GM18508 (cell line): ENCODE results near the gene ICAM5.
"Not testable (repeated sequence)": the region's sequence is repeated elsewhere in the genome, so short reads cannot be mapped to it uniquely, and the experiment has no call there.

Experiments
- ATAC-seq: cut with Tn5 transposase; IDR thresholded peaks from one replicate; pipeline ENCODE4 v1.9.1; 2021; ENCODE audit warnings: moderate number of reproducible peaks; ENCODE audit not compliant: insufficient read depth, unreplicated experiment

The ICAM5 gene

DNA sequence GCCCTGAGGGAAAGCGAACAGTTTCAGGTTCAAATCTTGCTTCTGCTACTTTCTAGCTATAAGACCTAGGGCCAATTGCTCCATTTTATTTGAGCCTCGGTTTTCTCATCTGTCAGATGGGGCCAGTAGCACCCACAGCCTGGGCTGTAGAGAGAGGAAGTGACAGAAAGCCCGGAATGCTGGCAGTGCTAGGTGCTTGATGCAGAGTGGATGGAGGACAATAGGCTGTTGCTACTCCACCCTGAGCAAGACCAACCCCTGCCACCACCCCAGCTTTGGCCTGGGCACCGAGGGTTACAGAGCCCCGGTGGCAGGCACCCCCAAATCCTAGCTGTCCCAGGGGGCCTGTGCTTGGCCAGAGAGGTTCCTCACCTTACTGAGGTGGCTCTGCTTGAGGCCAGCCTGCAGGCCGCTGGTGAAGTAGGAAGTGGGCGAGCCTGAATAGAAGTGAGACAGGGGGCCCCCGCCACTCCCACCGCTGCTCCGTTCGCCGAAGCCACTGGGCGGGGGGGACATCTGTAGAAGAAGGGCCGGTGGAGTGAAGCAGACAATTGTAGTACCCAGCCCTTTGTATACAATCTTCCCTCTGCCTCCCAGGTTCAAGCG lies 28.2 kb downstream of the ICAM5 start:
- no peak for ATAC-seq

DNA sequence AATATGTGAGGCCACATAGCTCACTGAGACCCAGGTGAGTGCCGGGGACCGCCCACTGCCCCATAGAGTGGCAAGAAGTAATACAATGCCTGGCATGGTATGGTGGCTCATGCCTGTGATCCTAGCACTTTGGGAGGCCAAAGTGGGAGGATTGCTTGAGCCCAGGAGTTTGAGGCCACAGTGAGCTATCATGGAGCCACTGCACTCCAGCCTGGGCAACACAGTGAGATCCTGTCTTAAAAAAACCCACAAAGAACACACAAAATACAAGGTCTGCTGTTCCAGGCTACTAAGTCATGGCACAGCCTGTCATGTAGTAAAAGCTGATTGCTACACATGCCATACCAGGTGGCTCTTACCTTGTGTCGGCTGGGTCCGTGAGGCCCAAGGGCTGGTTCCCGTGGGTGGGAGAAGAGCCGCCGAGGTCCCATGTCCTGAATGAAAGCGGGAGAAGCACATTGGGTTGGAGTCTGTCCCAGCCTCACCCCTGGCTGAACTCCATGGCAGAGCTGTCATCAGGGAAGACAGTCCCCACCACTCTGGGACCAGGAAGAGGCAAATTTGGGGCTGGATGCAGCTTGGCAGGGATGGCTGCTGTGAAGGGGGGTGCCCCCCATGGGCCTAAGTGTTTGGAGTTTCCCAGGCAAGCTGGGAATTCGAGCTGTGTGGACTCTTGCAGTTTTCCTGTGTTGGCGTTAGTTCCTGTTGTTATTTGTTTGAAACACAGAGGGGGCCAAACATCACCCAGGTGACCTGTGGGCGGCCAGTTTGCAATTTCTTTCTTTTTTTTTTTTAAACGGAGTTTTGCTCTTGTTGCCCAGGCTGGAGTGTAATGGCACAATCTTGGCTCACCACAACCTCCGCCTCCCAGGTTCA lies 29.3 kb downstream of the ICAM5 start:
- no peak for ATAC-seq

DNA sequence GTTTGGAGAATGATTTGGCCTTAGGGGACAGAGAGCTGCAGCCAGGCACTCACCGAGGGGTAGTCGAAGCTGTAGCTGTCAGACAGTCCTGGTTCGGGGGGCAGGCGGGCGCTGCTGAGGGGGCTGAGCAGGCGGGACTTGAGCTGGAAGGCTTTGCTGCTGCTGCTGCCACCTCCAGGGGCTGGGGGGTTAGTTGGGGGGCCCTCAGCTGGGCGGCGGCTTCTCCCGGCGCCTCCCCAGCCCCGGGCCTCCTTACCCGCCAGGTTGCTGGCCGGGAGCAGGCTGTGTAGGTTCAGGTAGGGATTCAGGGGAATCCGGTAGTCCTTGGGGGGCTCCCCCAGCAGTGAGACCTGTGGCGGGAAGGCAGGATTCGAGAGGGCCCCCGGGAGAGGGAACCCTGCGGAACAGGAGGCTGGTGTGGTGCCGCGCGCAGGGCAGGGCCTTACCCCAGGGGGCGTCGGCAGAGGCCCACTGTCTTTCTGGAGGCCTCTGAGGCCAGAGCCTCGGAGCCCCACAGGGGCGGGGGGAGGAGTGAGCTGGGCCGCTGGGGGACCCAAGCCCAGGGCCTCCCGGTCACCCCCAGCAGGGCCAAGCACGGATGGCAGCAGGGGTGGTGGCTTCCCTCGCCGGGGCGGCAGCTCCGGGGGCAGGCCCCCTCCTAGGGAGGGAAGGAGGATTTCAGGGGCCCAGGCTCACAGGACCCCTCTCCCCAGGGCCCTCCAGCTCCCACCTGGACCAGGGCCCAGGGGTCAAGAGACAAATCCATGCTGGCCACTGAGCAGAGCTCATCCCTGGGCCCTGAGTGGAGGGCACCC lies 31.1 kb downstream of the ICAM5 start:
- ATAC-seq, result no peak

DNA sequence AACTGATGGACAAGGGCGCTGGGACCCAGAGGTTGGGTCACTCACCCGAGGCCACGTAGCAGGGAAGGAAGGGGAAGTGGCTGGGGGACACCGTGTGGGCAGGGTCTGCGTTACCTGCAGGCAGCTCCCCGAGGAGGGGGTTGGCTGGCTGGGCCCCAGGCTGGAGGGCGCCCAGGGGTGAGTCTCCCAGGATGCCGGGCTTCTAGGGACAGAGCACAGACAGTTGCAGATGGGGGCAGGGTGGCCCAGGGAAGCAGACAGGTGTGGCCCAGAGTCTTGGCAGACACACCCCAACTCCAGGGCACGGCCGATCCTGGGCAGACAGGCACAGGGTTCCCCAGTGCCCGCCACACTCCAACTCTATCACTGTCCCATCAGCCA lies 31.7 kb downstream of the ICAM5 start:
- ATAC-seq, result no peak

DNA sequence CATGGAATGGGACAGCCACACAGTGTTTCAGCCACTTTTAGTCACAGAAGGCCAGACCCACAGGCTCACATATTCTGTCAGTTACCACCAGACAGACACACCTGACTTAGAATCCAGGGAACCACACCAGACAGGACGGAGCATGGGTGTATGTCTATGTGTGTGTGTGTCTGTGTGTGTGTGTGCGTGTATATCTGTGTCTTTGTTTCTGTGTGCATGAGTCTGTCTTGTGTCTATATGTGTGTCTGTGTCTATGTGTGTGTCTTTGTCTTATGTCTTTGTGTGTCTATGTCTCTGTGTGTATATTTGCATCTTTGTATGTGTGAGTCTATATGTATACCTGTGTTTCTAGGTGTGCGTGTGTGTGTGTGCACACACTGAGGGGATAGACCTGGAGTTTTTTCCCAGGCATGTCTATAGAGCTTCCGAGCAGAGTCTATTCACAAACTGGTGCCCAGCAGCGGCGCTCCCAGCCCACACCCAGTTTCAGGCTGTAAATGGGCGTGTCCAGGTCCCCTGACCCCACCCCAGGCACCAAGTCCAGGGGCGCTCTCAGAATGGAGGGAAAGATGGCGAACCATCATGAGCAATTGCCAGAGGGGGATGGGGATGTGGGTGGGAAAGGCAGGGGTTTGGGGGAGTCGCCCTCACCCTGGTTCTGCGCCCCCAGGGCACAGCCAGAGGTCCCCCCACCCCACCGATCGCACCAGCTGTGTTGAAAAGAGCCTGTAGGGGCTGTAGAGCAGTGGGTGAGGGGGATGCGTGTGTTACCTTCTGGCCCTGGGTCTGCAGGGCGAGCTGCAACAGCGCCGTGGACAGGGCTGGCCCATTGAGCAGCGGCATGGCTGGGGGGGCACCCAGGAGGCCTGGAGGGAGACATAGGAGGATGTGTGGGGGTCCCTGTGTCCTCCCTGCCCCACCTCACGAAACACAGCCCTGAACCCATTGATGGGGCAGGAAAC lies 32.4 kb downstream of the ICAM5 start:
- no peak for ATAC-seq

DNA sequence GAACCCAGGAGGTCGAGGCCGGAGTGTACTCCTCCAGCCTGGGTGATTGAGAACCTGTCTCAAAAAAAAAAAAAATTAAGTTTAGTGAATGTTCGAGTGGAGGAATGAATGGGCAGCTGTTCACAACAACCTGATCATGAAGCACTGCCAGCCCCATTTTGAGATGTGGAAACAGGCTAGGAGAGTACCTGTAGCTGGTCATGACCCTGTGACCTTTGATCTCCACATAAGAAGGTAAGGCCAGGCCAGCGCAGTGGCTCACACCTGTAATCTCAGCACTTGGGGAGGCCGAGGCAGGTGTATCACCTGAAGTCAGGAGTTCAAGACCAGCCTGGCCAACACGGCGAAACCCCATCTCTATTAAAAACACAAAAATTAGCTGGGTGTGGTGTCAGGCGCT lies 36.0 kb downstream of the ICAM5 start:
- ATAC-seq, result no peak

DNA sequence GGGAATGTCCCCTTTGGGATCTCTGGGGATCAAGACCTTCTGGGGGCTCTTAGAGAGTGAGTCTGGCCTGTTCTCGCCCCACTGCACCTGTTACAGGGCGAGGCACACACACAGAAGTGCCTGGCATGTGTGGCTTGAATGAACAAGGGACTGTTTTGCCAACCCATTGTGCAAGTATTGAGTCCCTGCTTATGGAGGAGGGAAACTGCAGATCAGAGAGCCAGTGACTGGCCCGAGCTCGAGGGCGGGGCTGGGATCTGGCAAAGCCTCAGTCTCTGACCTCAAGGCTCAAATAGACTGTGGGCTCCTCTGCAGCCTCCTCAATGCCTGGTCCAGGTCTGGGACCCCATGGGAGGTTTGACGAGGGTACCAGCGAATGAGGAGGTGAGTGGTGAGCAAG lies 38.0 kb downstream of the ICAM5 start:
- no peak for ATAC-seq

DNA sequence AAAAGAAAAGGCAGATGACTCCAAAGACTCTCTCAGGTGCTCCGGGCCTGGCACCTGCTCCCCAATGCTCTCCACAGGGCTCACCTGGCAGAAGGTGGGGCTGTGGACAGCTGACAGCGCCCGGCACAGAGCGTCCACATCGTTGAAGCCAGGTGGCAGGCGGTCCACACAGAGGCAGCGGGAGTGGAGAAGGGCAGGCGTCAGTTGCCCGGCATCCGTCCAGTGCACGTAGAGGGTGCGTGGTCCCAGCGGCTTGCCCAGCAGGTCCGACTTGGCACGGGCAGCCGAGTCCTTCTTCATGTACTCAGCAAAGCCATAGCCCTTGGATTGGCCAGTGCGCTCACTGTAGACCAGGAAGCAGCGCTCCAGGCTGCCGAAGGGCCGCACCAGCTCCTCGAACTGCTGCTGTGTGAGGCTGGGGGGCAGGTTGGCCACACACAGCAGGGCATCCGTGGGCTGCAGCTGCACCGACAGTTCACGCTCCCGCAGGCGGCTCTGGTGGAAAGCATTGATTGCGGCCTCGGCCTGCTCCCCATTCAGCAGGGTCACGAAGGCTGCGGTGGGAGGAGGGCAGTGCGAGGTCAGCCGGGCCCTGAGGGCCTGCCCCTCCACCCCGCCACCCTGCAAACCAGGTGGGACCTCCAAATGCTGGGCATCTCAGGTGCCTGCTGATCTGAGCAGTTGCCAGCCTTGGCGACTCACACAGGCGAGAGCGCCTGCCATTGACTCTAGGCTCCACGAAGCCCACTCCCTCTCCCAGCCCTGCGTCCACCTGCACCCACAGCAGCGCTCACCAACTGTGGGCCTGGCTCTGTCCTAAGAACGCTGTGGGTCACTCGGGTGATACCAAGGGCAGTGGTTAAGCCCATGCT lies 39.0 kb downstream of the ICAM5 start:
- no peak for ATAC-seq

DNA sequence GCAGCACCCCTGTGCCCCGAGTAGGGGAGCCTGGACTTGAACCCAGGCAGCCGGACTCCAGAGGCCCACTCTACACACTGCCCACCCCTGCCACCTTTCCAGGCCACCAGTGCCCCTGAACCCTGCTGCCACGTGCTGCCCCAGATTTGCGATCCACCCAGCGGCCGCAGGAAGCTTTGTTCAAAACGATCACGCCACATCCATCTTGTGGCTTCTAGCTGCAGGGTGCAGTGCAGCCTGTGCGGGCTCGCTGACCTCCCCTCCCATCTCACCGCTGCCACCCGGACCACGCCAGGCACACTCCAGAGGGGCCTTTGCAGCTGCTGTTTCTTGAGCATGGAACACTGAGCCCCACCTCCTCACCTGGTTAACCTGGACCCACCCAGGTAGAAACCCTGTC lies 39.8 kb downstream of the ICAM5 start:
- ATAC-seq, result no peak

DNA sequence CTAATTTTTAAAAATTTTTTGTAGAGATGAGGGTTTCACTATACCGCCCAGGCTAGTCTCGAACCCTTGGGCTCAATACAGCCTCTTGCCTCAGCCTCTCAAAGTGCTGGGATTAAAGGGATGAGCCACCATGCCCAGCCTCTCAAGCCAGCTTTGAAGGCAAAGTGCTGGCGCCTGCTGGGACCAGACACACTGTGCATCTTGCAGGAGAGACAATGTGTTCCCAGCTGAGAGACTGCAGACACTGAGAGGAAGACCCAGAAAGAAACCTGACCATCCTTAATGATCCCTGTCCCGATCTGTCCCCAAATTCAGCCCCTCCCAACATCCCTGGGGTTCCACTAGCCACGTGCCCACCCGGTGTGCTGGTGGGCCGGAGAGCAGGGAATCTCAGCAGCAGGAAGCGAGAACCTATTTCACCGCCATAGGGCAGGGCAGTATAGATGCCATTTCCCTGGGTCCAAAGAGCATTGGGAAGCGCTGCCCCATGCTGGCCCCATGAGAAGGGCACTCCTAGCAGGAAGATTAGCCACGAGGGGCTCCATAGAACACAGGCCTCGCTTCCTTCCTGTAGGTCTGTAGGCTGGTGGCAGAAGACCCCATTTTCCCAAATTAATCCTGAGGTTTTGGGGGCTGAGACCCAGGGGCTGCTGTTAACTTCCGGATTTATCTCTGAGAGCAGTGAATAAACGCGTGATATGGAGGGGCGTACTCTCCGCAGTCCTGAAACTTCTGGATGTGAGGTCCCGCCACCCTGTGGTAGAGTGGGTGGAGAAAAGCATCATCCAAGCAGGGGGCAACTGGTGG lies 42.6 kb downstream of the ICAM5 start:
- ATAC-seq, result no peak

DNA sequence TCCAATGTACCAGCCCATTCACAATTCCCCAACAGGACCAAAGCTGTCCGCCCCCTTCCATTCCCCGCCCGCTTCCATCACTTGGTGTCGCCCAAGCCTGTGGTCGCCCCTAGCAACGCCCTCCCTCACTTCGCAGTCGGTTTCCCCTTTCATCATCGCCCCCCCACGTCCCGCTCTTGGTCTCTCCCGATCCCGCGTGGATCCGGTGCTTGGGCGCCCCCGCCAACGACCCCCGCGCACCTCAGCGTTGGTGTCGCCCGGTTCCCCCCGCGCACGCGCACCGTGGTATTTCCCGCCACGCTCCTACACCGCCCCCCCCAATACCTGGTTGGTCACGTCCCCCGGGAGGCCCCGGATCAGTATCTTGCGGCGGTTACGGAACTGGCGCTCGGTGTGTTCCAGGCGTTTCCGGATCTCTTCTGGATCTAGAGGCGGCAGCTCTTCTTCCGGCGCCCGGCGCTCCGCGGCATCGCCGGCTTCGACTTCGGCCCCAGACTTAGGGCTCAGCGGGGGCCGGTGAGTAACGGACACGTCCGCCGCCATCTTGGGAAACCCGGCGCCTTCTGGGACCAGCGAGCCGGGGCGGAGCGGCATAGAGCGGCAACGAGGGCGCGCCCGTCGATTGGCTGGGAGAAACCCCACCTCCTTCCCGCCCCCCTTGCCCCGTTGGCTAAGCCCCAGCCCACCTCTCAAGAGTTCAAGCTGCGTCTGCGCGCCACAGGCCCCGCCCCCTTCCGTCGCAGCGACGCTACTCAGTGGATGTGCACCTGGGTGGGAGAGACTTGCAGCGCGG lies 43.4 kb downstream of the ICAM5 start, which contains the start of gene RAVER1:
Gene RAVER1, minus strand, starts transcription at position 565 of the 793 bp plus-strand sequence. Its CDS starts 22 bp downstream, at position 543.
- ATAC-seq, result peak; percentile 55

DNA sequence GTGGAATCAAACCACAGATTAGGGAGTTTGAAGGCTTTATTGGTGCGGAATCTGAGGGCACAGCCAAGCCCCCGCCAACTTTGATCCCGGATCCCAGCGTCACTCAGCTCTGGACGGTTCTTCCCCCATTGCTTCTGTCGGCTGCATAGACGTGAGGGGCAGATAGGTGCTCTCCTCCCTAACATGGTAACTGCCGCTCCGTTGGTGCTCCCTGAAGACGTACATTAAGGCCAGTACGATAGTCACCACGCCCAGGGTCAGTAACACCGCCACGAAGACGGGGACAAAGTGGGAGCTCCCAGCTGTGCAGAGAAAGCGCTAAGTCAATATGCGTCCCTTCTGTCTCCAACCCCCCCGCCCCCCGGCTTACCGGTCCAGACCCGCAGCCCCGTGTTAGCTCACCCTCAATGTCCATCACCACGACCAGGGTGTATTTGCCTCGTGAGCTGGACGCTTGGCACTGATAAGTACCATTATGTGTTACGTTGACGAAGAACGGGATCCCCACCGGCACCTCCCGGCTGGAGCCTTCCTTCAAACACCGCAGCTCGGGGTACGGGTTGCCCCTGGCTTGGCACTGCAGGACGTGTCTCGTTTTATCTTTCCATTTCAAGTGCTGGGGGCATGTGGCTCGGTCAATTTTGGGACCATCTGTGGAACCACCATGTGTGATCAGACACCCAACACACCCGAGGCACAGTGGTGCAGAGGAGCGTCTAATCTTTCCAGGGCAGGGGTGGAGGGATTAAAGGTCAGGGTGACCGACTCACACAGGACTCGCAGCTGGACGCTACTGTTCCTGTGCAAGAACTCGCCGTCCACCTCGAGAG lies 44.2 kb downstream of the ICAM5 start:
- no peak for ATAC-seq

DNA sequence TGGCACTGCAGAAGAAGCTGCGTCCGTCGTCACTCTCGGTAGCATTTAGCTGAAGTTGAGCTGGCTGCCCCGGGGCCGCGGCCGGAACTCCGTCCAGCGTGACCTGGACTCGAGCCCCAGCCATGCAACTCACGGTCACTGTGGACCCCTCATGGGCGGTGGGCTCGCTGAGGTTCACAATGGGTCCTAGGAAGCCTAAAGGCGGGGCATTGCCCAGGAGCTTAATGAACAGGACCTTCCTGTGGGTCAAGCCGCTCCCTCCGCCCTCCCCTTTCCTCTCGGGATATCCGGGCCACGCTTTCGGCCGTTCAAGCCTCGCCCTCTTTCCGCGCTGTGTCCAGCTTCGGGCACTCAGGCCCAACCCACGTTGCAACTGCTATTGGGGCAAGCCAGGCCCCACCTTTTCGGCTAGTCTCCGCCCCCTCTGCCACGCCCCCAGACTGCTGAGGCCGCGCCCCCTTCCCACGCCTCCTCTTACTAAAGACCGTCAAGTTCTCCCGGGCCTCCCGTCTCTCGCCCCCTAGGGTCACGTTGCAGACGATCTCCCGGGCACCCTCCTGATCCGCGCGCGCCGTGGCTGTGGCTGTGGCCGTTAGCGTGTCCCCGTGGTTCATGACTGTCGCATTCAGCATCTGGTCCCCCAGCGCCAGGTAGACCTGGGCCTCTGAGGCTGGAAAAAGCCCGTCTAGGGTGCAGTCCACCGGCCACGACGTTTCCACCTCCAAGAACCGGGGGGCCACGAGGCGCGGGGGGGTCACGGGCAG lies 45.0 kb downstream of the ICAM5 start:
- no peak for ATAC-seq

DNA sequence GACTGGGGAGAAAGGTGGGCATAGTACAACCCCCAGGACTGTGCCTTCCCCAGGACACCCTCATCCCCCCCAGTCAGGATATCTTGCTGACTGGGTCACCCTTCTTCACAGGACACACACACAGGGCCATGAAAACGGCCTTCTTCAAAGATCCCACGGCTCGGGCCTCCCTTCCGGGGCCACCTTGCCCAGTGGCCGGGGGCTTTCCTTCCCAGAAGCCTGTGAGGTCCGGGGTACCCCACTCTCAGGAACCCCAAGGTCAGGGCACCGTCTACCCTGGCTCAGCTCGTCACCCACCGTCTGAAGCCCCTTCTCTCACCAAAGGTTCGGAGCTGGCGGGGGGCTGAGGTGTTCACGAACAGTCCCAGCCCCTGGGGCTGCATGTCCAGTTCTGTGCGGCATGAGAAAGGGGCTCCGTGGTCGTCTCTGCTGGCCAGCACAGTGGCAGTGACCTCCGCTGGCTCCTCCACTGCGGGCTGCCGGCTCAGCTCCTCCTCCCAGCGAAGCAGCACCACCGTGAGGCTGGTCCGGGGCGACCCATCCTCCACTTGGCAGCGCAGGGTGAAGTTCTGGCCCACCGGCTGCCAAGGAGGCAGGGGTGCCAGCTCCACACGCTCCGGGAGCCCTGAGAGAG lies 45.7 kb downstream of the ICAM5 start:
- ATAC-seq, result no peak

DNA sequence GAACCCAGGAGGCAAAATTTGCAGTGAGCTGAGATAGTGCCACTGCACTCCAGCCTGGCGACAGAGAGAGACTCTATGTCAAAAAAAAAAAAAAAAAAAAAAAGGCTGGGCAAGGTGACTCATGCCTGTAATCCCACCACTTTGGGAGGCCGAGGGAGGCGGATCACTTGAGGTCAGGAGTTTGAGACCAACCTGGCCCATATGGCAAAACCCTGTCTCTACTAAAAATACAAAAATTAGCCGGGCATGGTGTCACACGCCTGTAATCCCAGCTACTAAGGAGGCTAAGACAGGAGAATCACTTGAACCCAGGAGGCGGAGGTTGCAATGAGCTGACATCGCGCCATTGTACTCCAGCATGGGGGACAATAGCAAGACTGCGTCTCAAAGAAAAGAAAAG lies 47.0 kb downstream of the ICAM5 start:
- not testable (repeated sequence) for ATAC-seq
